Coronary artery (tissue), 2 donors: ENCODE data around the gene EFS.
"Not testable (repeated sequence)": the region's sequence is repeated elsewhere in the genome, so short reads cannot be mapped to it uniquely, and the experiment has no call there.

Experiments used
- DNase-seq: peaks from one replicate; pipeline ENCODE4 v3.0.0-alpha.2; 2017; ENCODE audit warnings: low spot score
- H3K27ac ChIP-seq, 2 donors: fragments of 200-600 bp; sonication (generic); one replicate each; pipeline ENCODE4 v1.5.1; 2016 to 2019
- H3K4me3 ChIP-seq: fragments of 200-600 bp; sonication (generic); 2 replicates; pipeline ENCODE4 v1.5.1; 2016; ENCODE audit warnings: mild to moderate bottlenecking, moderate library complexity
- TF ChIP-seq, protein P1 (sequence below): fragments of 200-600 bp; sonication (generic); IDR thresholded peaks from one replicate; pipeline ENCODE4 v1.5.1; 2019; ENCODE audit warnings: antibody characterized with exemption

The EFS gene

DNA sequence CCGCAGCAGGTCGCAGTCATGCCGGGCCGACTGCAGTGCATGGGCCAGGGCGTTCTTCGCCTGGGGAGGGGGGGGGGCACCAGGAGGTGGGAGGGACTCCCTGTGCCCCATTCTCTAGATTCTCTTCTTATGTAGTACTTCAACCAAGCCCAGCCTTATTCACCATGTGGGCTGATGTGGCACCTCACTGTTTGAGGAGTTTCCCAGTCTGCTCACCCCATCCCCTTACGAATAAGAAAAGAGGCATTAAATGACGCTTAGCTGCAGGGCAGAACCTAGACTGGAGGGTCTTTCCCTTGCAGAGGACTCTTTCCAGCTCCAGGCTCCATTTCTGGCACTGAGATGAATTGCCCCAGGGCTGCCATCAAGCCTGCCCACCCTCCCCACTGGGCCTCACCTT lies 24.0 kb upstream of the EFS start:
- no peak for DNase-seq
- Histone ChIP-seq H3K4me3 (no peak overlapping the region), H3K27ac (no peak overlapping the region)
- TF ChIP-seq, protein P1, sequence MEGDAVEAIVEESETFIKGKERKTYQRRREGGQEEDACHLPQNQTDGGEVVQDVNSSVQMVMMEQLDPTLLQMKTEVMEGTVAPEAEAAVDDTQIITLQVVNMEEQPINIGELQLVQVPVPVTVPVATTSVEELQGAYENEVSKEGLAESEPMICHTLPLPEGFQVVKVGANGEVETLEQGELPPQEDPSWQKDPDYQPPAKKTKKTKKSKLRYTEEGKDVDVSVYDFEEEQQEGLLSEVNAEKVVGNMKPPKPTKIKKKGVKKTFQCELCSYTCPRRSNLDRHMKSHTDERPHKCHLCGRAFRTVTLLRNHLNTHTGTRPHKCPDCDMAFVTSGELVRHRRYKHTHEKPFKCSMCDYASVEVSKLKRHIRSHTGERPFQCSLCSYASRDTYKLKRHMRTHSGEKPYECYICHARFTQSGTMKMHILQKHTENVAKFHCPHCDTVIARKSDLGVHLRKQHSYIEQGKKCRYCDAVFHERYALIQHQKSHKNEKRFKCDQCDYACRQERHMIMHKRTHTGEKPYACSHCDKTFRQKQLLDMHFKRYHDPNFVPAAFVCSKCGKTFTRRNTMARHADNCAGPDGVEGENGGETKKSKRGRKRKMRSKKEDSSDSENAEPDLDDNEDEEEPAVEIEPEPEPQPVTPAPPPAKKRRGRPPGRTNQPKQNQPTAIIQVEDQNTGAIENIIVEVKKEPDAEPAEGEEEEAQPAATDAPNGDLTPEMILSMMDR: no peak

DNA sequence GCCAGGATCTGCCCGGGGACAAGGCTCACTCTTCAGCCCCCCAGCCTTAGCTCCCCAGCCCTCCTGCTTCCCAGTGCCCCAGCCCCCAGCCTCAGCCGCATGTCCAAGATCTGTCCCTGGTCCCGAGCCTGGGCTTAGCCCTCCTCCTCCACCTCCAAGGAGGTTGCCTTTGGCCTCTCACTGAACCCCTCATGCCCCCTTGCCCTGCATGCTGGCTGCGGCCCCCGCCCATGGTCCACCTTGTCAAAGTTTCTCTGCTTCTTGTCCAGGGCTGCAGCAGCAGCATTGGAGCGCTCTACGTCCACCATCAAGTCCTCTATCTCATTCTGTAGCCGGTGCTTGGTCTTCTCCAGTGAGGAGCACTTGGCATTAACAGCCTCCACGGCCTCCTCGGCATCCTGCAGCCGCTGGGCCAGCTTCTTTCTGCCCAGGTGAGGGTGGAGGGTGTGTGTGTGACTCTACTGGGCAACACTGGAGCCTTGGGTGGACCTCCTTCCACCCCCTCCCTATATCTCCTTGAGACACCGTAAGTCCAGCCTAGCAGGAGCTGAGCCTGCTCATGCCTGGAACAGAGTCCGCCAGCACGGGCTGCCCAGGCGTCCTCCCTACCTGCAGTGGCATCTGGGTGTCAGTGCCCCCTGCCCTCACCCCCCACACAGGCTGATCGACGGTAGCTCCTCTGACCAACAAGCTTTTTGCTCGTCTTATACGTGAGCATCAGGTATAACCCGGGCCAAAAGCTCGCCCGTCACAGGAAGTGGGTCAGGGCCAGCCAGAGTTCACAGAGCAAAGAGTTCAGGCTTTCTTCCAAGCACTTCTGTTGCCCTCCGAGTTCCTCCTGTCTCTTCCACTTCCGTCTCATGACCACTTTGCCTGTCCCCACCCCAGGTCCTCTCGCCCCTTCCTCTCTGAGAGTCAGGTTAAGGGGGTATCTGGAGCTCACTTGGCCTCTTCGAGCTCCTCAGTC lies 23.2 kb upstream of the EFS start:
- TF ChIP-seq, protein P1: no peak
- no peak overlapping the region for H3K4me3 ChIP-seq
- no peak overlapping the region for H3K27ac ChIP-seq
- no peak for DNase-seq

DNA sequence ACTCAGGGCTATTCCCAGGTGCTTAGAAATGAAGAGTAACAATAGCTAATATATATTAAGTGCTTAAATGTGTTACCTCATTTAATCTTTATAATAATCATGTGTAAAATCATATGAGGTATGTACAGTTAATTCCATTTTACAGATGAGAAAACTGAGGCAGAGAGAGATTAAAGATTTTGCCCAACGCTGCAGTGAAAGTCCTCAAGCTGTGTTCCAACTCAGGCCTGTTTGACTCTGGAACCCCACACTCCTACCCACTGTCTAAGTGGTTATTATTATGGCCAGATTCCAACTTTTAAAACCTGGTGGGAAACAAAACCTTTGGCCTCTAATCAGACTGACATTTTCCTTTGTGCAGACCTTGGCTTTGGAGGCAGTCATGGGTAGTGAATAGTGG lies 22.0 kb upstream of the EFS start:
- Histone ChIP-seq H3K27ac (no peak overlapping the region), H3K4me3 (no peak overlapping the region)
- no peak for DNase-seq
- TF ChIP-seq, protein P1: no peak

DNA sequence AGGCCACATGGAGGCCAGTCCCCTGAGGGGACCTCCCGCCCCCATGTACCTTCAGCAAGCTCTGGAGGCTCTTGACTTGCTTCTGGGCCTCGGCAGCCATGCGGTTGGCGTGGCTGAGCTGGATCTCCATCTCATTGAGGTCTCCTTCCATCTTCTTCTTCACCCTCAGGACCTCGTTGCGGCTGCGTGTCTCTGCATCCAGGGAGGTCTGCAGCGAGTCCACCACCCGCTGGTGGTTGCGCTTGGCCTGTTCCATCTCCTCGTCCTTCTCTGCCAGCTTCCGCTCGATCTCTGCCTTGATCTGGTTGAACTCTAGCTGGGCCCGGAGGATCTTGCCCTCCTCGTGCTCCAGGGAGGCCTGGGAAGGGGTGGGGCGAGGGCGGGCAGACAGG lies 21.3 kb upstream of the EFS start:
- DNase-seq, H3K4me3 ChIP-seq, H3K27ac ChIP-seq: not testable (repeated sequence)

DNA sequence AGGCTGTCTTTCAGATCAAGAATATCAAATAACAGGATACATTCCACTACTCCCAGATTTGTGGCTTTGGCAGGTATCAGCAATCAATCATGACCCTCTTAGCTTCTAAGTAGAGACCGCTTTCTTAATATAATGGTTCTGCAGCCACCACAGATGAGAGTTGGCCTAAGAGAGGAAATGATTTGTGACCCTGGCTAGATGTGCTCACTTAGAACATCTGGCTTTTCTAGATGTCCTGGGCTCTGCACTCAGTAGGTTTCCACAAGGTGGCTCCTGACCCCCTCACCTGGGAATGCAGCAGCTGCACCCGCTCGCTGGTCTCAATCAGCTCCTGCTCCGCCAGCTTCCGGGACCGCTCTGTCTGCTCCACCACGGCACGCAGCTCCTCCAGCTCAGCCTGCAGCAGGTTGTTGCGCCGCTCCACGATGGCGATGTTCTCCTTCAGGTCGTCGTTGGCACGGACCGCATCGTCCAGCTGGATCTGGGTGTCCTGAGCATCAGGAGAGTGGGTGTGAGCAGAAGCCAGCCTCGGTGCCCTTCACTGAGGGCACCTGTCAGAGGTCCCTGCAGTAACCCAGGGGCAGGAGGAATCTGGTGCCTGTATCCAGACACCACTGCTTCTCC lies 20.8 kb upstream of the EFS start:
- no peak for DNase-seq
- H3K4me3 ChIP-seq: no peak overlapping the region
- TF ChIP-seq, protein P1: no peak
- no peak overlapping the region for H3K27ac ChIP-seq

DNA sequence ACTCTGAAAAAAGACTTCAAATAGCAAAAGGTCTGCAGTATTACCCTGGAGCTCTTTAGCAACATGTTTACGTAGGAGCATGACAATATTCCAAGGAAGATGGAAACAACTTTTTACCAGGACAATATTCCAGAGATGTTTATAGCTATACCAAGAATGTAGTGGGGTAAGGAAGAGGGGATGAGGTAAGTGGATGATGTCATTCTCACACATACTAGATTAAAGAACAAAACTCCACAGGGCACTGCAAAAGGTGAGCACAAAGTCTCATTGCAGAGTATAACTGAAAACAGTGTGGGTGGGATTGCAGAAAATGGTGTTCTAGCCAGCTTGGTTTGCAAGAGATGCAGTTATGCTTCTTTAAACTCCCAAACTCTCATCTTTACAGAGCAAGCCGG lies 20.3 kb upstream of the EFS start:
- H3K4me3 ChIP-seq: no peak overlapping the region
- TF ChIP-seq, protein P1: no peak
- no peak overlapping the region for H3K27ac ChIP-seq
- DNase-seq: no peak

DNA sequence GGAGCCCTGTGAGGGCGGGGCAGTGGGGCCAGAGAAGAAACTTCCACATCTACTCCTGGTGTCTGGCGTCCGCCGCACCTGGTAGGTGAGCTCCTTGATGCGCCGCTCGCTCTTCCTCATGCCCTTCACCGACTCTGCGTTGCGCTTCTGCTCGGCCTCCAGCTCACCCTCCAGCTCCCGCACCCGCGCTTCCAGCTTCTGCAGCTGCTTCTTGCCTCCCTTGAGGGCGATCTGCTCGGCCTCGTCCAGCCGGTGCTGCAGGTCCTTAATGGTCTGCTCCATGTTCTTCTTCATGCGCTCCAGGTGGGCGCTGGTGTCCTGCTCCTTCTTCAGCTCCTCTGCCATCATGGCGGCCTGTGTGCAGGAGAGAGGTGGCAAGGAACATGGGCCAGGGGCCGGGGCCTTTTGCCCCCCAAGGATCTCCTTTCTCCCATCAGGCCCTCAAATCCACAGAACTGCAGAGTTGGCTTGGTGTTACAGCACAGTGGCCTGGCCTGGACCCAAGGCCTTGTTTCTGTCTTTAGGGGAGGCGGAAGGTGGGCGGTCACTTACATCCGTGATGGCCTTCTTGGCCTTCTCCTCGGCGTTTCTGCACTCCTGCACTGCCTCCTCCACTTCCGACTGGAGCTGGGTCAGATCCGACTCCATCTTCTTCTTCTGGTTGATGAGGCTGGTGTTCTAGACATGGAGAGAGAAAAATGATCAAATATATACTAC lies 19.6 kb upstream of the EFS start:
- Histone ChIP-seq H3K27ac (no peak overlapping the region), H3K4me3 (no peak overlapping the region)
- TF ChIP-seq, protein P1: no peak
- no peak for DNase-seq
